Measurements from ENCODE around the gene ZNF236. TPM values are rescaled to one million over a fixed set of nuclear protein-coding genes. Genes with fewer than 3 reads are reported as not detected.

The ZNF236 gene
- polyA plus RNA-seq, 1 donor from 2014 or later, result 7.7 TPM

GRCh38 chr18:76982841-76983583, 160.7 kb downstream of the ZNF236 start:
- Histone ChIP-seq H3K36me3 (ENCODE audit: insufficient read depth, low read length) (no peaks in the 10 kb centered on the region), H3F3A (ENCODE audit: insufficient read depth, low read length, poor library complexity, severe bottlenecking) (no peaks in the 10 kb centered on the region), H3K4me3 (ENCODE audit: low read length) (no peak overlapping the region)

GRCh38 chr18:76983613-76984051, 161.3 kb downstream of the ZNF236 start:
- Histone ChIP-seq H3K9me2 (ENCODE audit: insufficient read depth, low read length) (no peaks in the 10 kb centered on the region), H3K27me3 (ENCODE audit: insufficient read depth, low read depth, low read length) (no peaks in the 10 kb centered on the region), H3K9me3 (ENCODE audit: low read length) (no peaks in the 10 kb centered on the region), H2AFZ (ENCODE audit: low read depth, low read length) (no peak overlapping the region), H3K4me3 (ENCODE audit: low read length) (no peak overlapping the region), H4K20me1 (ENCODE audit: insufficient read depth) (no peaks in the 10 kb centered on the region), H3K27ac (ENCODE audit: low read length) (no peak overlapping the region), H3K9ac (ENCODE audit: low read length) (no peak overlapping the region), H3F3A (ENCODE audit: insufficient read depth, low read length, poor library complexity, severe bottlenecking) (no peaks in the 10 kb centered on the region), H3K4me2 (ENCODE audit: low read length) (no peak overlapping the region), H3K36me3 (ENCODE audit: insufficient read depth, low read length) (no peaks in the 10 kb centered on the region), H3K79me2 (replicated peaks; ENCODE audit: insufficient read depth, low read length) (no peaks in the 10 kb centered on the region)
- TF ChIP-seq RAD21 (conservative IDR thresholded peaks at IDR 0.05), result no peak
- TF ChIP-seq EZH2 (IDR thresholded peaks at IDR 0.05; ENCODE audit: borderline replicate concordance, insufficient read depth, low read length, poor library complexity, severe bottlenecking), result no peak
- no peak for TF ChIP-seq EP300 (conservative IDR thresholded peaks at IDR 0.05; ENCODE audit: poor library complexity, severe bottlenecking)
- TF ChIP-seq MXI1 (conservative IDR thresholded peaks at IDR 0.05; ENCODE audit: poor library complexity, severe bottlenecking), result no peak
- TF ChIP-seq TAF1 (IDR thresholded peaks at IDR 0.05; ENCODE audit: low read depth), result no peak

More at GRCh38 chr18:76982841-76983583, 160.7 kb downstream of the ZNF236 start:
- Histone ChIP-seq H3K9me2 (ENCODE audit: insufficient read depth, low read length) (no peaks in the 10 kb centered on the region), H3K9me3 (ENCODE audit: low read length) (no peaks in the 10 kb centered on the region), H3K27me3 (ENCODE audit: insufficient read depth, low read depth, low read length) (no peaks in the 10 kb centered on the region), H3K79me2 (replicated peaks; ENCODE audit: insufficient read depth, low read length) (no peaks in the 10 kb centered on the region), H4K20me1 (ENCODE audit: insufficient read depth) (no peaks in the 10 kb centered on the region), H3K27ac (ENCODE audit: low read length) (no peak overlapping the region), H3K9ac (ENCODE audit: low read length) (no peak overlapping the region), H2AFZ (ENCODE audit: low read depth, low read length) (no peak overlapping the region), H3K4me2 (ENCODE audit: low read length) (no peak overlapping the region)
- no peak for TF ChIP-seq MXI1 (conservative IDR thresholded peaks at IDR 0.05; ENCODE audit: poor library complexity, severe bottlenecking)
- no peak for TF ChIP-seq TAF1 (IDR thresholded peaks at IDR 0.05; ENCODE audit: low read depth)
- TF ChIP-seq RAD21 (conservative IDR thresholded peaks at IDR 0.05), result peak; percentile 34
- no peak for TF ChIP-seq POLR2AphosphoS5 (IDR thresholded peaks at IDR 0.05)
- TF ChIP-seq CTCF (IDR thresholded peaks at IDR 0.05; ENCODE audit: poor library complexity, severe bottlenecking), result peak; percentile 69
- TF ChIP-seq EZH2 (IDR thresholded peaks at IDR 0.05; ENCODE audit: borderline replicate concordance, insufficient read depth, low read length, poor library complexity, severe bottlenecking), result no peak
- TF ChIP-seq SMC3 (conservative IDR thresholded peaks at IDR 0.05; ENCODE audit: poor library complexity), result peak; percentile 65
- no peak for TF ChIP-seq EP300 (conservative IDR thresholded peaks at IDR 0.05; ENCODE audit: poor library complexity, severe bottlenecking)
- TF ChIP-seq REST (IDR thresholded peaks at IDR 0.05; ENCODE audit: borderline replicate concordance), result no peak

Measured in neural cell (in vitro differentiated cells).